Measurements from ENCODE around the gene OGDH.

OGDH gene

GRCh38 chr7:44637788-44638594 is 31.6 kb downstream of the OGDH start:
- DNase-seq (ENCODE audit: low read depth in 4 of 4, low spot score in 1 of 4) = peak; percentile 40 to 73 (median 60)

- DNase-seq (ENCODE audit: low read depth in 4 of 4, low spot score in 1 of 4) = peak; percentile 44 to 78 (median 54)
Measured at GRCh38 chr7:44638611-44639557, 32.5 kb downstream of the OGDH start.

GRCh38 chr7:44639671-44640321 is 33.4 kb downstream of the OGDH start:
- no peak for DNase-seq (ENCODE audit: low read depth in 4 of 4, low spot score in 1 of 4)

GRCh38 chr7:44643206-44643605 is 36.8 kb downstream of the OGDH start:
- no peak for DNase-seq (ENCODE audit: low read depth in 4 of 4, low spot score in 1 of 4)

- DNase-seq (ENCODE audit: low read depth in 4 of 4, low spot score in 1 of 4) = no peak
Measured at GRCh38 chr7:44645254-44645653, 38.8 kb downstream of the OGDH start.

GRCh38 chr7:44645696-44646095 is 39.3 kb downstream of the OGDH start:
- DNase-seq (ENCODE audit: low read depth in 4 of 4, low spot score in 1 of 4) = no peak

GRCh38 chr7:44646176-44646920 is 39.9 kb downstream of the OGDH start:
- no peak for DNase-seq (ENCODE audit: low read depth in 4 of 4, low spot score in 1 of 4)

GRCh38 chr7:44646921-44647636 is 40.7 kb downstream of the OGDH start:
- no peak for DNase-seq (ENCODE audit: low read depth in 4 of 4, low spot score in 1 of 4)

GRCh38 chr7:44647981-44648714 is 41.7 kb downstream of the OGDH start:
- DNase-seq (ENCODE audit: low read depth in 4 of 4, low spot score in 1 of 4) = no peak

GRCh38 chr7:44650242-44650641 is 43.8 kb downstream of the OGDH start:
- DNase-seq (ENCODE audit: low read depth in 4 of 4, low spot score in 1 of 4) = no peak

GRCh38 chr7:44650772-44651171 is 44.3 kb downstream of the OGDH start:
- no peak for DNase-seq (ENCODE audit: low read depth in 4 of 4, low spot score in 1 of 4)

GRCh38 chr7:44652535-44652934 is 46.1 kb downstream of the OGDH start:
- DNase-seq (ENCODE audit: low read depth in 4 of 4, low spot score in 1 of 4) = no peak

- no peak for DNase-seq (ENCODE audit: low read depth in 4 of 4, low spot score in 1 of 4)
Measured at GRCh38 chr7:44654255-44654796, 47.9 kb downstream of the OGDH start.

- no peak for DNase-seq (ENCODE audit: low read depth in 4 of 4, low spot score in 1 of 4)
Measured at GRCh38 chr7:44655341-44655740, 48.9 kb downstream of the OGDH start.

GRCh38 chr7:44658979-44659378 is 52.6 kb downstream of the OGDH start:
- DNase-seq (ENCODE audit: low read depth in 4 of 4, low spot score in 1 of 4) = no peak

- no peak for DNase-seq (ENCODE audit: low read depth in 4 of 4, low spot score in 1 of 4)
Measured at GRCh38 chr7:44661233-44661632, 54.8 kb downstream of the OGDH start.

GRCh38 chr7:44664780-44665461 is 58.5 kb downstream of the OGDH start:
- no peak for DNase-seq (ENCODE audit: low read depth in 4 of 4, low spot score in 1 of 4)

- no peak for DNase-seq (ENCODE audit: low read depth in 4 of 4, low spot score in 1 of 4)
Measured at GRCh38 chr7:44665531-44666213, 59.2 kb downstream of the OGDH start.
